ENCODE data around the gene C18orf63. TPM values are rescaled to one million over a fixed set of nuclear protein-coding genes. Genes with fewer than 3 reads are reported as not detected.
A peak's percentile ranks its signal among the peaks of the same experiment; 100 is the strongest.
"Not testable (repeated sequence)": the region's sequence is repeated elsewhere in the genome, so short reads cannot be mapped to it uniquely, and the experiment has no call there.

C18orf63 gene
- polyA plus RNA-seq, 2 donors = not detected

DNA sequence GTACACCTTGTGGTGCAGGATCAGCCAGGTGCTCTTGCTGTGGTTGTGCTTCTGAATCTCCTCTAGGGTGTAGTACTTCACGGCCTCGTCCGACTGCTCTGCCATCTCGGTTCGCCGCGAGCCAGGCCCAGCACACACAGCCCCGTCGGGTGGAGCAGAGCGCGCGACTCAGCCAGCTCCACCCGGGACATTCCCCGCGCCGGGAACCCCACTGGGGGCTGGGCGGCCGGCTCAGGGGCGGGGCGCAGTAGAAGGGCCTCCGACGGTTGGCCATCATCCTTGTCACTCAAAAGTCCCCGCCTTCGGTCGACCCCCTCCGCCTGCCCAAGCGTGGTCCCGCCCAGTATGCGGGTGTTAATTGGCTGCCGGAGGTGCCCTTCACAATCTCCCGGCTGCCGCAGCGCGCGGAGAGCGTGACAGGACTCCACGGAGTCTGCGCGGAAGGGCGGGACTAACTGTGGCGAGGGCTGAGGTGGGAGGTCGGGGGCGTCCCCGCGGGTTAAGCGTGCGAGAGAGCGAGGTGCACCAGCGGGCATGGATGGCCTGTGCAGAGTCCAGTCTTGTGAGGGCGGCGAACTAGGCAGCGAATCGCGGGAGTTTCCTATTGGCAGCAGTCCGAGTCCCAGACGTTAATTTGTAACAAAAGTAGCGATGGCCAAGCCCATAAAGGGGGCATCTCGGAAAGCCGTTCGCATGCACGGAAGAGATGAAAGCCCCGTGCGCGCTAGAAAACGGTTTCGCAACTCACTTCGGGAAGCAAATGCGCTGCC lies 23.7 kb upstream of the C18orf63 start, which contains the start of gene CYB5A:
CYB5A (minus strand) TSS at position 193 of the 770 bp plus-strand sequence; CDS start at position 105, 88 bp downstream.
- peaks cover 0 to 3% of the 10 kb centered on the region in 2 donors for H3K4me1 ChIP-seq (ENCODE audit: control insufficient read depth in 2 of 2, insufficient read depth in 2 of 2, low read length in 1 of 2)
- peak within 1 kb of the TSS; percentile 75 to 93 for H3K4me3 ChIP-seq (ENCODE audit: low read depth in 1 of 2, low read length in 2 of 2)
- no peaks in the 10 kb centered on the region for H3K27me3 ChIP-seq (ENCODE audit: control insufficient read depth in 1 of 2, insufficient read depth in 2 of 2, low read length in 2 of 2)
- H3K27ac ChIP-seq (ENCODE audit: low read depth in 2 of 2, low read length in 1 of 2) = peak within 1 kb of the TSS; percentile 75 to 80
- WGBS, 2 donors = 0 to 1% methylated on average over 68 of the region's 68 CpGs
- no peaks in the 10 kb centered on the region for H3K9me3 ChIP-seq (ENCODE audit: control insufficient read depth in 2 of 2, insufficient read depth in 1 of 2, low read depth in 1 of 2, low read length in 1 of 2)
- H3K36me3 ChIP-seq (ENCODE audit: control insufficient read depth in 2 of 2, insufficient read depth in 2 of 2, low read length in 1 of 2) = no peaks in the 10 kb centered on the region

- WGBS, 2 donors = 9 to 10% methylated on average over 4 of the region's 4 CpGs
- H3K27me3 ChIP-seq (ENCODE audit: control insufficient read depth in 1 of 2, insufficient read depth in 2 of 2, low read length in 2 of 2) = no peaks in the 10 kb centered on the region
- H3K27ac ChIP-seq (ENCODE audit: low read depth in 2 of 2, low read length in 1 of 2) = peak overlapping the region; percentile 6 to 66
Measured at GRCh38 chr18:74292541-74292858, 23.1 kb upstream of the C18orf63 start.

GRCh38 chr18:74292982-74293381 lies 22.7 kb upstream of the C18orf63 start:
- H3K4me1 ChIP-seq (ENCODE audit: control insufficient read depth in 2 of 2, insufficient read depth in 2 of 2, low read length in 1 of 2); H3K27ac ChIP-seq (ENCODE audit: low read depth in 2 of 2, low read length in 1 of 2); H3K27me3 ChIP-seq (ENCODE audit: control insufficient read depth in 1 of 2, insufficient read depth in 2 of 2, low read length in 2 of 2); H3K9me3 ChIP-seq (ENCODE audit: control insufficient read depth in 2 of 2, insufficient read depth in 1 of 2, low read depth in 1 of 2, low read length in 1 of 2); H3K4me3 ChIP-seq (ENCODE audit: low read depth in 1 of 2, low read length in 2 of 2); H3K36me3 ChIP-seq (ENCODE audit: control insufficient read depth in 2 of 2, insufficient read depth in 2 of 2, low read length in 1 of 2): not testable (repeated sequence)
- 80 to 81% methylated on average over 3 of the region's 3 CpGs for WGBS, 2 donors

More at GRCh38 chr18:74292541-74292858, 23.1 kb upstream of the C18orf63 start:
- no peaks in the 10 kb centered on the region for H3K36me3 ChIP-seq (ENCODE audit: control insufficient read depth in 2 of 2, insufficient read depth in 2 of 2, low read length in 1 of 2)
- H3K4me1 ChIP-seq (ENCODE audit: control insufficient read depth in 2 of 2, insufficient read depth in 2 of 2, low read length in 1 of 2) = peaks cover 0 to 3% of the 10 kb centered on the region in 2 donors
- peak overlapping the region; percentile 75 to 93 for H3K4me3 ChIP-seq (ENCODE audit: low read depth in 1 of 2, low read length in 2 of 2)
- H3K9me3 ChIP-seq (ENCODE audit: control insufficient read depth in 2 of 2, insufficient read depth in 1 of 2, low read depth in 1 of 2, low read length in 1 of 2) = no peaks in the 10 kb centered on the region

DNA sequence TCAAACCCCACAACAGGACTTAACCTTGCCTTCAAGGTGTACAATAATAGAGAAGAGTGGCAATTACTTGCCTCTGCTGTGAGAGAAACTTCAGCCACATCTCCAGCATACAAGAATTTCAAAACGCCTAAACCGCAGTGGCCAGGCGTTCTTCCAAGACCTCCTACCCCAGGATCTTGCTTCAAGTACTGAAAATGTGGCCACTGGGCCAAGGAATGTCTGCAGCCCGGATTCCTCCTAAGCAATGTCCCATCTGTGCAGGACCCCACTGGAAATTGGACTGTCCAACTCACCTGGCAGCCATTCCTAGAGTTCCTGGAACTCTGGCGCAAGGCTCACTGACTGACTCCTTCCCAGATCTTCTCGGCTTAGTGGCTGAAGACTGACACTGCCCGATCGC lies 21.1 kb upstream of the C18orf63 start:
- Histone ChIP-seq H3K9me3 (ENCODE audit: control insufficient read depth in 2 of 2, insufficient read depth in 1 of 2, low read depth in 1 of 2, low read length in 1 of 2) (no peaks in the 10 kb centered on the region), H3K4me3 (ENCODE audit: low read depth in 1 of 2, low read length in 2 of 2) (no peak overlapping the region), H3K36me3 (ENCODE audit: control insufficient read depth in 2 of 2, insufficient read depth in 2 of 2, low read length in 1 of 2) (no peaks in the 10 kb centered on the region), H3K27me3 (ENCODE audit: control insufficient read depth in 1 of 2, insufficient read depth in 2 of 2, low read length in 2 of 2) (no peaks in the 10 kb centered on the region), H3K4me1 (ENCODE audit: control insufficient read depth in 2 of 2, insufficient read depth in 2 of 2, low read length in 1 of 2) (peaks cover 0 to 3% of the 10 kb centered on the region in 2 donors), H3K27ac (ENCODE audit: low read depth in 2 of 2, low read length in 1 of 2) (no peak overlapping the region)
- WGBS, 2 donors = 91 to 92% methylated on average over 8 of the region's 8 CpGs

DNA sequence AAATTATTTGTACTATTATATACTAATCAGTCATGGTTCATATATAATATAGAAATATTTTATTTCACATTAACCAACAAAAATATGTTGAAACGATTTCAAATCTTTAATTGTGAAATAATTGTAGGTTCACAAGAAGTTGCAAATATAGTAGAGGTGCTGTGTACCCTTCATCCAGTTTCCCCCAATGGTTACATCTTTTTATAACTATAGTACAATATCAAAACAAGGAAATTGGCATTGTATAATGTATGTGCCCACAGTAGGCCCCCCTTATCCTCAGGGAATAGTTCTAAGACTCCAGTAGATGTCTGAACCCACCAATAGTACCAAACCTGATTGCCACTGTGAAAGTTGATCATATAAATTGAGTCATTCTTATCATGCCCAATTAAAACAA lies 16.5 kb upstream of the C18orf63 start:
- H3K27ac ChIP-seq (ENCODE audit: low read depth in 2 of 2, low read length in 1 of 2) = no peak overlapping the region
- H3K36me3 ChIP-seq (ENCODE audit: control insufficient read depth in 2 of 2, insufficient read depth in 2 of 2, low read length in 1 of 2) = no peaks in the 10 kb centered on the region
- WGBS, 2 donors = 95 to 97% methylated on average over 1 of the region's 1 CpG
- H3K4me1 ChIP-seq (ENCODE audit: control insufficient read depth in 2 of 2, insufficient read depth in 2 of 2, low read length in 1 of 2) = no peaks in the 10 kb centered on the region
- no peaks in the 10 kb centered on the region for H3K27me3 ChIP-seq (ENCODE audit: control insufficient read depth in 1 of 2, insufficient read depth in 2 of 2, low read length in 2 of 2)
- H3K4me3 ChIP-seq (ENCODE audit: low read depth in 1 of 2, low read length in 2 of 2) = no peak overlapping the region
- no peaks in the 10 kb centered on the region for H3K9me3 ChIP-seq (ENCODE audit: control insufficient read depth in 2 of 2, insufficient read depth in 1 of 2, low read depth in 1 of 2, low read length in 1 of 2)

DNA sequence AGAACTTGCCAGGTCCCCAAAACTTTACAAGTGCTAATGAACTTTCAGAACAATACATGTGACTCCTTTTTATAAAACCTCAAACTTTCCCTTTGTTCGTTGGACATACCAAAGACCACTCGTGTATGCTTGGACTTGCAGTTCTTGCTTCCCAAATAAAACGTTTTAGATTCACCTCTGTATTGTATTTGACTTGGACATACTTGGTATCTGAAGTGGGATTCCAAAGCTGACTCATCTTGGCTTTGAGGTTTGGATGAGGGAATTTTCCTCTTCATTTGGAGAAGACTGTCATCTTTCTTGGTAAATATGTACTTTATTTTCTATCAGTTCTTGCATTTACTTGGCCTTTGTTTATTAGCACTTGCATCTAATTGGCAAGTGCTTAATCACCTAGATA lies 15.9 kb upstream of the C18orf63 start:
- WGBS, 2 donors = 47 to 49% methylated on average over 3 of the region's 3 CpGs
- no peaks in the 10 kb centered on the region for H3K27me3 ChIP-seq (ENCODE audit: control insufficient read depth in 1 of 2, insufficient read depth in 2 of 2, low read length in 2 of 2)
- no peak overlapping the region for H3K27ac ChIP-seq (ENCODE audit: low read depth in 2 of 2, low read length in 1 of 2)
- H3K36me3 ChIP-seq (ENCODE audit: control insufficient read depth in 2 of 2, insufficient read depth in 2 of 2, low read length in 1 of 2) = no peaks in the 10 kb centered on the region
- H3K4me3 ChIP-seq (ENCODE audit: low read depth in 1 of 2, low read length in 2 of 2) = no peak overlapping the region
- H3K4me1 ChIP-seq (ENCODE audit: control insufficient read depth in 2 of 2, insufficient read depth in 2 of 2, low read length in 1 of 2) = no peaks in the 10 kb centered on the region
- H3K9me3 ChIP-seq (ENCODE audit: control insufficient read depth in 2 of 2, insufficient read depth in 1 of 2, low read depth in 1 of 2, low read length in 1 of 2) = no peaks in the 10 kb centered on the region

DNA sequence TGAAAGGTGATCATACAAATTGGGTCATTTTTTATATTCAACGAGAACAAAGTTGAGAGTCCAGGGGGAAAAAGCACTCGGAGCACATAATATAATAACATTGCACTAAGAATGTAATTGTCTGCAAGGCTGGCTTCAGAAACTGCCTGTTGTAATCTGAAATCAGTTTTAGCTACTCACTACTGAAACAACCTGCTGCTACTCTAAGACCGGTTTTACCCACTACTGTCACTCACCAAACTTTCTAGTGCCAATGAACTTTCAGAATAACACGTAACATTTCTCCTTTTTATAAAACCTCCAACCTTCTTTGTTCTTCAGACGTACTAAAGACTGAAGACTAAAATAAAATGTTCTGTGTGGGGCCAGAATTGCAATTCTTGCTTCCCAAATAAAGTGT lies 12.3 kb upstream of the C18orf63 start:
- no peak overlapping the region for H3K27ac ChIP-seq (ENCODE audit: low read depth in 2 of 2, low read length in 1 of 2)
- no peak overlapping the region for H3K4me3 ChIP-seq (ENCODE audit: low read depth in 1 of 2, low read length in 2 of 2)
- H3K4me1 ChIP-seq (ENCODE audit: control insufficient read depth in 2 of 2, insufficient read depth in 2 of 2, low read length in 1 of 2) = no peaks in the 10 kb centered on the region
- WGBS, 2 donors = 74 to 82% methylated on average over 5 of the region's 5 CpGs
- no peaks in the 10 kb centered on the region for H3K27me3 ChIP-seq (ENCODE audit: control insufficient read depth in 1 of 2, insufficient read depth in 2 of 2, low read length in 2 of 2)
- no peaks in the 10 kb centered on the region for H3K9me3 ChIP-seq (ENCODE audit: control insufficient read depth in 2 of 2, insufficient read depth in 1 of 2, low read depth in 1 of 2, low read length in 1 of 2)
- H3K36me3 ChIP-seq (ENCODE audit: control insufficient read depth in 2 of 2, insufficient read depth in 2 of 2, low read length in 1 of 2) = no peaks in the 10 kb centered on the region

DNA sequence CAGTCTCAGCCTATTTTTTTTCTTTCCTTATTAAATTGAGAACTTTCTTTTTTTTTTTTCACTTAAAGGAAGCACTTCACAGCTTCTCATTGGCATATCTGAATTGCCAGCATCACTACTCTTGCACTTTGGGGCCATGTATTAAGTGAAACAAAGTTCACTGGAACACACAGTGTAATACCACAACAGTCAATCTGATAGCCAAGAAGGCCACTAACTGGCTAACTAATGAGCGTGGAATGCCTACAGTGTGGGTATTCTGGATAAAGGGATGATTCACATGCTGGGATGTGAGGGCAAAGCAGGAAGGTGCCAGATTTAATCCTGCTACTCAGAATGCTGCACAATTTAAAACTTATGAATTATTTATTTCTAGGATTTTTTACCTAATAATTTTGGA lies 11.7 kb upstream of the C18orf63 start:
- 79 to 81% methylated on average over 1 of the region's 1 CpG for WGBS, 2 donors
- Histone ChIP-seq H3K36me3 (ENCODE audit: control insufficient read depth in 2 of 2, insufficient read depth in 2 of 2, low read length in 1 of 2) (no peaks in the 10 kb centered on the region), H3K4me3 (ENCODE audit: low read depth in 1 of 2, low read length in 2 of 2) (no peak overlapping the region), H3K4me1 (ENCODE audit: control insufficient read depth in 2 of 2, insufficient read depth in 2 of 2, low read length in 1 of 2) (no peaks in the 10 kb centered on the region), H3K27ac (ENCODE audit: low read depth in 2 of 2, low read length in 1 of 2) (no peak overlapping the region), H3K27me3 (ENCODE audit: control insufficient read depth in 1 of 2, insufficient read depth in 2 of 2, low read length in 2 of 2) (no peaks in the 10 kb centered on the region), H3K9me3 (ENCODE audit: control insufficient read depth in 2 of 2, insufficient read depth in 1 of 2, low read depth in 1 of 2, low read length in 1 of 2) (no peaks in the 10 kb centered on the region)

DNA sequence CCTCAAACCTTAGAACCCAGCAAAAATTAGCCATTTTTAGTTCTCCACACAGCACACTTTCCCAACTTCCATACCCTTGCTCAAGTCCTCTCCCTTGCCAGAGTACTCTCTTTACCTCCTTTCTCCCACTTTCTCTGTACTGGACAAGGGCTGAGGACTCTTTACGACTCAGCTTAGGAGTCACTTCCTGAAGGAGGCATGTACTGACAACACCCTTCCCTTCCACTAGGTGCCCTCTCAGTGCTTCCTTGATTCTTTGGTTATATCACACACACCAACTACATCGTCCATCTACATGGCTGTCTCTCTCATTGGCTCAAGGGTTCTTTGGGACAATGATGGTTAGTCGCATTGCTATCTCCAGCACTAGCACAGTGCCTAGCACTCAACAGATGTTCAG lies 5.2 kb upstream of the C18orf63 start:
- no peaks in the 10 kb centered on the region for H3K27me3 ChIP-seq (ENCODE audit: control insufficient read depth in 1 of 2, insufficient read depth in 2 of 2, low read length in 2 of 2)
- WGBS, 2 donors = 36 to 53% methylated on average over 3 of the region's 3 CpGs

GRCh38 chr18:74311000-74311399 lies 4.6 kb upstream of the C18orf63 start:
- Histone ChIP-seq H3K4me3 (ENCODE audit: low read depth in 1 of 2, low read length in 2 of 2) (no peak overlapping the region), H3K27me3 (ENCODE audit: control insufficient read depth in 1 of 2, insufficient read depth in 2 of 2, low read length in 2 of 2) (no peaks in the 10 kb centered on the region), H3K4me1 (ENCODE audit: control insufficient read depth in 2 of 2, insufficient read depth in 2 of 2, low read length in 1 of 2) (no peaks in the 10 kb centered on the region), H3K9me3 (ENCODE audit: control insufficient read depth in 2 of 2, insufficient read depth in 1 of 2, low read depth in 1 of 2, low read length in 1 of 2) (no peaks in the 10 kb centered on the region), H3K27ac (ENCODE audit: low read depth in 2 of 2, low read length in 1 of 2) (no peak overlapping the region), H3K36me3 (ENCODE audit: control insufficient read depth in 2 of 2, insufficient read depth in 2 of 2, low read length in 1 of 2) (no peaks in the 10 kb centered on the region)
- 64 to 90% methylated on average over 1 of the region's 1 CpG for WGBS, 2 donors

More for the DNA sequence above, 5.2 kb upstream of the C18orf63 start:
- no peak overlapping the region for H3K27ac ChIP-seq (ENCODE audit: low read depth in 2 of 2, low read length in 1 of 2)
- H3K4me3 ChIP-seq (ENCODE audit: low read depth in 1 of 2, low read length in 2 of 2) = no peak overlapping the region
- no peaks in the 10 kb centered on the region for H3K9me3 ChIP-seq (ENCODE audit: control insufficient read depth in 2 of 2, insufficient read depth in 1 of 2, low read depth in 1 of 2, low read length in 1 of 2)
- H3K4me1 ChIP-seq (ENCODE audit: control insufficient read depth in 2 of 2, insufficient read depth in 2 of 2, low read length in 1 of 2) = no peaks in the 10 kb centered on the region
- no peaks in the 10 kb centered on the region for H3K36me3 ChIP-seq (ENCODE audit: control insufficient read depth in 2 of 2, insufficient read depth in 2 of 2, low read length in 1 of 2)

Measured in esophagus (tissue), 2 donors.